Activated naive CD4-positive, alpha-beta T cell treated with anti-CD3 and anti-CD28 coated beads, Interleukin-2, amount 50 U/mL, for 16 hours (primary cell): ENCODE measurements around the gene NELFCD.
A peak's percentile ranks its signal among the peaks of the same experiment; 100 is the strongest.
"Not testable (repeated sequence)": the region's sequence is repeated elsewhere in the genome, so short reads cannot be mapped to it uniquely, and the experiment has no call there.

Source experiments
- DNase-seq: peaks from one replicate; pipeline ENCODE4 v3.0.0-alpha.2; 2020

The NELFCD gene

GRCh38 chr20:59027741-59028320 lies 46.8 kb downstream of the NELFCD start:
- DNase-seq, result no peak

GRCh38 chr20:59028812-59029211 lies 47.8 kb downstream of the NELFCD start:
- DNase-seq, result no peak

DNA sequence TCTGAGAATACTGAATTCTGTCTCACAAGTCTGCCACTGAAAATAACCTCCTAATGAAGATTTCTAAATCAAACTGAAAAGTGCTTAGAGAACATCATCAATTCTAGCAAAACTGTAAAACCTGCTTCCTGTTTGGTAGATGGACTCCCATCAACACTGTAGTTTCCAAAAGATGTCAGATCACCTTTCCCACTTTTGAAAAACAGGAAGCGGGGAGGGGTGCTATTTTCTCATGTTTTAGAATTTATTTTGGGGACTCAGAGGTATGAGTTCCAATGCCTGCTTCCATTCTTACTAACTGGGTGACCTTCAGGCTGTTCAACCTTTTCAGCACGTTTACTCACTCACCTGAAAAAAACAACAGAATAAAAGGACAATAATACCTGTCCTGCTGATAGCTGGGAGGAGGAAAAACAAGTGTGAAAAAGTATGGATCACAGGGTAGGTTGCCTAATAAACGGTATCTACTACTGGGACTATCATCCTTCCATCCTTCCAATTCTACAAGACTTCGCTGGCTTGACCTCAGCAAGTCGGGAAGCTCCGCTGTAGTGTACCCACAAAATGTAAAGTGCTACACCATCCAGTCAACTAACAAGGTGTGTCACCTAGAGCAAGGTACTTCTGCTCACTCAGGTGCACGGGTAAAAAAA lies 50.0 kb downstream of the NELFCD start:
- DNase-seq, result no peak

- no peak for DNase-seq
These were observed 50.5 kb downstream of the NELFCD start for GRCh38 chr20:59031564-59032022.

- DNase-seq, result peak; percentile 98
These were observed 51.1 kb downstream of the NELFCD start, which contains the start of gene ATP5F1E for GRCh38 chr20:59032023-59032712. Gene ATP5F1E, minus strand, starts transcription at chr20:59032335. Its CDS starts 84 bp downstream, at chr20:59032251.

DNA sequence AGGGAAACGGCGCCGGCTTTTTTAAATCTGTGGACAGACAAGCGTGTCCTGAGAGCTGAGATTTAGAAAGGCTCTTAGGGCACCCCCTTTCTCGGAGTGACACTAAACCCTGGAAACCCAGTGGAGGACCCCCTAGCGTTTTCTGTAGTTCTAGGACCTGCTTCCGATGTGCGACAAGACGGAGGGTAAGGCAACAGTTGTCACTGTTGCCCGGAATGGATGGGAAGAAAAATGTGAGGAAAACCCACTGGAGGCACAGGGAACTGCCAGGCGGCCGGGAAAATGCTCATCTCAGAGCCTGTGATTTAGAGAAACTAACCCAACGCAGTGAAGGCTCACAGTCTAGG lies 51.6 kb downstream of the NELFCD start:
- DNase-seq, result no peak

DNA sequence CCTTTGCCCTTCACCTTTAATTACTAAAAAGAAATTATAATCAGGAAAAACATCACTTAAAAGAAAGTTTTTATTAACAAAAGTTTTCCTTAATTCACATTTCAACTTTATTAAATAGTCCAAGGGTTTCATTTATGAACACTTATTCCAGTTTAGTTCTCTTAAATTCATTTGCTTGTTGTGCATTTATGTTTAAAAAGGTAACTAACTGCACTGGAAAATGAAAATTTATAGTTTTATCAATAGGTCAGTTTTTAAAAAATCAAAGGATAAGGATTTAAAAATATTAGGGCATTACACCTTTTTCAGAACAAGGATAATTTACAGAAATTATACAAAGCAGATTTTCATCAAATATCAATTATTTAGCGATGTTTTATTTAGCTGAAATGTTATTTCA lies 52.0 kb downstream of the NELFCD start:
- DNase-seq, result no peak

- no peak for DNase-seq
These were observed 52.6 kb downstream of the NELFCD start for GRCh38 chr20:59033616-59034165.

DNA sequence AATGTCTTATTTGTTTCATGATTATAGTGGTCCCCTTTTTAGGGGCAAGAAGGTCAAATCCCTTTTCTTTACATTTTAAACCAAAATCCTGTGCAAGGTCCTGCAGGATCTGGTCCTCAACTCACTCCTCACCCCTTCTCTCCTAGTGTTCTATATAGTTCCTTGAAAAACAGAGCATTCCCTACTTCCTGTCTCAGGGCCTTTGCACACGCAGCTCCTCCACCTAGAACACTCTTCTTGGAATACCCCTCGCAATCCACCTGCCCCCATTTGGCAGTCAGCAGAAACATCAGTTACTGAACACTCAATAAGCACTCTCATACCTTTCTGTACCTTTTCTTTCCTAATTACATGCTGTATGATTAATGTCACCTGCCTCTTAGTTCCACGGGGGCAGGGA lies 54.3 kb downstream of the NELFCD start:
- DNase-seq, result no peak

DNA sequence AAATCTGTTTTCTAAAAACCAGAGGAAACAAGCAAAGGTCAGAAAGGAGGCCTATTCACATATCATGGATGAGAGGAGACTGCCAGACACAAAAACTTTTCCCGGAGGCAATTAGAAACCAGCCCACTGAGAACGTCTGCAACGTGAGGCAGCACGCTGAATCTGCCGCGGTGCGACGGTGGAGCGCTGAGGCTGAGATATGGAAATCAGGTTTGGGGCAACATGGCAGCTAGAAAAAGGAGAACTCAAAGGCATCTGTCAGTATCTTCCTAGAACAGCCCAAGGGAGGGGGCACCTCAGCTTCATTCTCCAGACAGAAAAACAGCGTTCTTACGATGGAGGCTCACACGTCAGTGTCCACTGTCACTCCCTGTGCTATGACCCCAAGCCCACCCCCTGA lies 56.3 kb downstream of the NELFCD start:
- no peak for DNase-seq

DNA sequence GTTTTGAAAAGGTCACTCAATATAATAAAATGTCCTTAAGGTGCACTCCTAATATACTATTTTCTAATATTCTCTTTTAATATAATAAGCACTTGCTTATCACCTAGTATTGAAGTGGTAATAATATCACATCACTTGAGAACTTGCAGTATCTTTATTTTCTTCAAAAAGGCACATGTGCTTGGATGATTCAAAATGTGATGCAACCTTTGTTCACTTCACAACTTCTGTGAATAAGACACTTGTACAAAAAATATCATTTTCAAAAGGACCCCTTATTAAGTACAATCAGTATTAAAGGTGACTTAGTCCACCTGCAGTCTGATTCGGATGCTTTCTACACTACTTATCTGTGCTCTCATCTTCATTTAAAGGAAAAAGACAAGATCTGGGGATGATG lies 58.2 kb downstream of the NELFCD start:
- no peak for DNase-seq

DNA sequence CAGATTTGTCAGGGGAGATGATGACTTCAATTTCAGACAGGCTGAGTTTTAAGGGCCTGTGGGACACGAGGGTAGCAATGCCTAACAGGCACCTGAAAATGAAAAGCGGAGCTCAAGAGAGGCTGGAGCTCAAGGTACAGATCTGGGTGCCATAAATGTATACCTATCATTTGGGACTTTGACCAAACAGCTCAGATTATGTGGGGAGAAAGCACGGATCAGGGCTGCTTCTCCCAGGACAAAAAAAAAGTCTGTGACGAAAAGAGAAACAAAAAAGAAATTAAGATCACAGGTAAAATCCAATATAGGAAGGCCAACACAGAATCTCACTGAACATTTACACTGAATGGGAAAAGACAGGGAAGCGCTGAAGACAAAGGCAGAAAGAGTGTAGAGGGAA lies 59.6 kb downstream of the NELFCD start:
- no peak for DNase-seq

DNA sequence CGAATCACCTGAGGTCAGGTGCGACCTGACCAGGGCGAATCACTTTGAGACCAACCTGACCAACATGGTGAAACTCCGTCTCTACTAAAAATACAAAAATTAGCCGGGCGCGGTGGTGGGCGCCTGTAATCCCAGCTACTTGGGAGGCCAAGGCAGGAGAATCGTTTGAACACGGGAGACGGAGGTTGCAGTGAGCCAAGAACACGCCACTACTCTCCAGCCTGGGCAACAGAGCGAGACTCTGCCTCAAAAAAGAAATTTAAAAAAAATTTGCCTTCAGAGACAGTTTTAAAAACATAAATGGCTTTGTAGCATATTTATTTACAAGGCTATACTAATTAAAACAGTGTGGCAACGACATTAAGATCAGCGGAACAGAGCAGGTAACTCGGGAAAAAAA lies 60.4 kb downstream of the NELFCD start:
- DNase-seq, result not testable (repeated sequence)

DNA sequence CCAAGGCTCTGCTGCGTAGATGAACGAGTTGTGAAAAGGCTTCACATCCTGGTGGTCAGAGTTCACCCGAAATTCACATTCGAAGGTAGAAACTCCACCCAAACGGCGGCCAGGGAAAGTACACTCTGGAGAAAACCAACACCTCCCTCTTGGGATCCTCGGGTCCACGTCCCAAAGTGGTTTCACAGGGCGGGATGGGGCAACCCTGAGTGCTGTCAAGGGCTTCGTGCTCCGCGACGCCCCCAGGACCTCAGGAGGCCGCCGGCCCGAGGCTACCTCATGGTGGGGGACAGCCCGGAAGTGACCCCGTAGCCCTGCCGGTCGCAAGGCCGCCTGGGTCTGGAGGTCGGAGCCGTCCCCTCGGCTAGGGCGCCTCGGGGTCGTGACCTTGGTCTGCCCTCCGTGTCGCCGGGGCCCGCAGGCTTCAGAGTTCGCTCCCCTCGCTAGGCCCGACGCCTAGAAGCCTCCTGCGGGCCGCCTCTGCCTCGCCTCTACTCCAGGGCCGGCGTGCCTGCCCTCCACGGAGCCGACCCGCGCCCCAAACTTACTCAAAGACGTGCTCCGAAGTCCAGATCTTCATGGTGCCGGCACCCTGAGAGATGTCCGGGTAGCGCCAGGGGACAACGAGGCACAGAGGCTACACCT lies 61.2 kb downstream of the NELFCD start, which contains the start of gene PRELID3B:
PRELID3B (minus strand) TSS at position 636 of the 645 bp plus-strand sequence; CDS start at position 580, 56 bp downstream.
- DNase-seq, result no peak

- peak; percentile 95 for DNase-seq
These were observed 62.0 kb downstream of the NELFCD start for GRCh38 chr20:59042796-59043631.

GRCh38 chr20:59043698-59044097 lies 62.6 kb downstream of the NELFCD start:
- DNase-seq, result no peak

DNA sequence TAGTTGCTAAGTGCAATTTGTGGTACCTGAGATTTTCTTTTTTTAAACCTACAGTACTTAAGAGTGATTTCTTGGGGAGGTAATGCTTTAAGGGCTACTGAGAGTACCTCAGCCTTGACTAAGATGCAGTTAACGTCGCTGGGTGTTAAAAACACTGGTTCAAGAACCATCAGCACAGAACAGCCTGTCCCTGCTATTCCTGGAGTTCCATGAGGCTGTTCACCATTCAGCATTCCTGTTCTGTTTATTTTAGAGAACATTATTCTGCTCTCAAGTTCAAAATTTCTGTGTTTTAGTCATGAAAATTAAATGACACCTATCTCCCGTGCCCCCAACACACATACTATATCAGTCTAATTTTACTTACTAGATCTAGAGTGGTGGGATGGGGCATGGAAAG lies 63.2 kb downstream of the NELFCD start:
- DNase-seq, result no peak
